NCI-H526 treated with DMSO at 0.1 percent for 48 hours (cell line): ENCODE results near the gene SNX30.

Experiments used
- DNase-seq: peaks from one replicate; lab custom pipeline; 2025; lab: John Stamatoyannopoulos, UW

The SNX30 gene

DNA sequence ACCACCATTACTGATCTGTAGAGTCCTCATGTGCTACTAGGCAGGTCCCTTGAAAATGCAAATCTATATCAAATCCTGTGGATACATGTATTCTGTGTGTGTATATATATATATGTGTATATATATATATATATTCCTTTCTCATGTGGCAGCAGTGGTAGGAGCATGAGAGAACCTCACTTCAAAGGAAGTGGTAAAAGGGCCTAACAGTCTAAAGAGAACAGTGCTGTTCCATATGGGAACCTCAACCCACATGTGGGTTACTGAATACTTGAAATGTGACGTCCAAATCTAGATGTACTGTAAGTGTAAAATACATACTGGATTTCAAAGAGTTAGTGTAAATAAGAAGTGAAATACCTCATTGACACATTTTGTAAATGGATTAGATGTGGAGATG is 134.8 kb downstream of the SNX30 start:
- DNase-seq = no peak

- no peak for DNase-seq
These were observed 135.8 kb downstream of the SNX30 start for GRCh38 chr9:112886351-112886750.

DNA sequence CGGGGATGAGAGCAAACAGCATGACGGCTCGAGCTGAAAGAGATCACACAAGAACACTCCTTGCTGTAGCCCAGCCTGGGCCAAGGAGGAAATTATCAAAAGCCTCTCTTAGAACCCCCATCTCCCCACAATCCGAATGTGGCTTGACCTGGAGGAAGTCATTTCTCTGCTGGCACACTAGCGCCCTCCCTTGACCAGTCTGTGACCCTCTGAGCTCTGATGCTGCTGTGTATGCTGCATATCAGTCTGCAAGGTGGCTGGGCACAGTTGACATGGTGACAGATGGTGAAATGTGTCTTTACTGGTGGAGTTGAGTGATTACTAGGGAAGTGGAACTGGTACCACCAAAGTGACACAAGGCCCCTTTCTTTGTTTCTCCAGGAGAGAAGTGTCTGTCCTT is 136.8 kb downstream of the SNX30 start:
- DNase-seq = no peak

- DNase-seq = no peak
These were observed 139.8 kb downstream of the SNX30 start, which contains the start of gene SLC46A2 for GRCh38 chr9:112890106-112891081. TSS of gene SLC46A2 (minus strand) at chr9:112890876. CDS start at chr9:112890681, 195 bp downstream.

DNA sequence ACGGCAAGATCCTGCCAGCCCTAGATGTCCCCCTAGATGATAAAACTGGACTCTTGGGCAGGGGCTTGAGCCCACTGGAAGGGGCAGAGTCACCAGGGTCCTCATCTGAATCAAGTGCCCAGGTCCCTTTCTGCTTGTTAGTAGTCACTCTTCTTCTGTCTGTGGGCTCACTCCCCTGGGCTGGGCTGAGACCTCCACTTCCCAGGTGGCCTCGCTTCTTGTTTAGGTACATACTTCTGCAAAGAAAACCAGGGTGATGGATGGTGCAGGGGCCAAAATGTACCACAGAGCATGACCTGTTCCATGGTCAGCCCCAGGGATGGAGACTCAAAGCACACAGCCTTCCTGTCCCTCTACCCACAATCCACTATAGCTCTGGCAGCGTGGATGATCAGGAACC is 141.0 kb downstream of the SNX30 start:
- no peak for DNase-seq

DNA sequence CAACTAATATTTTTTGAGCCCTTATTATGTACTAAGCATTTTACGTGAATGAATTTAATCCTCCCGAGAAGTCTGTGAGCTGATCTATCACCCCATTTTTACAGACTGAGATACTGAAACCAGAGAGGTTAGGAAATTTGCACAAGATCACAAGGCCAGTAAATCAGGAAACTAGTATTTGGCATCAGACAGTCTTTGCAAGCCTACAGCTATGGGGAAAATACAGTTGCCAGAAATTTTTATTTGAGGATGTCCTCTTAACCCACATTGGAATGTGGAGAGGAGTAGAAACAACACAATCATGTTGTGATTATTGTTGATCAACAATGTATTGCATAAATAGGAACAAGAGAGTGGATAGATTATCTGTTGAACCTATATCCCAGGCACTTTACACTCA is 142.4 kb downstream of the SNX30 start:
- DNase-seq = no peak

- DNase-seq = no peak
These were observed 143.5 kb downstream of the SNX30 start for GRCh38 chr9:112894041-112894440.

GRCh38 chr9:112894699-112895098 is 144.1 kb downstream of the SNX30 start:
- no peak for DNase-seq

- DNase-seq = no peak
These were observed 145.6 kb downstream of the SNX30 start for GRCh38 chr9:112896131-112896530.

DNA sequence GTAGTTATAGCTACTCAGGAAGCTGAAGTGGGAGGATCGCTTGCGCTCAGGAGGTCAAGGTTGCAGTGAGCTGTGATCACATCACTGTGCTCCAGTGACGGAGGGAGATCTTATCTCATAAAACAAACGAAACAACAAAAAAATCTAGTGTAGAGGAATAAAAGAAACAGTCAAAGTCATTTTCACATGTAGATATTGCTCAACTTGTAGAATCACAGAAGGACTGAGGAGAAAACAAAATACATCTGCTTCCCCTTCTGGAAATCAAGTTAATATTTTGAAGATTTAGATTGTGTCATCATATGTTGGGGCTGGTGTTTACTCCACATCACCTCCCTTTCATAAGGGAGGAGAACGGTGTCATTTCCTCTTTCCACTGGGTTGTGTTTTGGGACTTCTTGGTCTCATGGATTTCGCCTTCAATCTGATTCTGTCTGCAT is 148.3 kb downstream of the SNX30 start:
- no peak for DNase-seq

DNA sequence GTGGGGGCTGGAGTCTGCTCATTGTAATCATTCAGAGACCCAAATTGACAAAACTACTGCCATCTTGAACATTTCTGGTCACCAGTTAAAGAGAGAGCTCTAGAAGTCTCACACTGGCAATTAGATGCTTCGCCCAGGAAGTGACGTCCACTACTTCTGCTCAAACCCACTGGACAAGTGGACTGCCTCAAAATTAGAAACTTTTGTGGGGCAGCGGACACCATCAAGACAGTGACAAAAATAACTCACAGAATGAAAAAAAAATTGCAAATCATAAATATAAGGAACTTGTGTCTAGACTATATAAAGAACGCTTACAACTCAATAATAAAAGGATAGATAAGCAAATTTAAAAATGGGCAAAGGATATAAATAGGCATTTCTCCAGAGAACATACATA is 149.9 kb downstream of the SNX30 start:
- DNase-seq = no peak

DNA sequence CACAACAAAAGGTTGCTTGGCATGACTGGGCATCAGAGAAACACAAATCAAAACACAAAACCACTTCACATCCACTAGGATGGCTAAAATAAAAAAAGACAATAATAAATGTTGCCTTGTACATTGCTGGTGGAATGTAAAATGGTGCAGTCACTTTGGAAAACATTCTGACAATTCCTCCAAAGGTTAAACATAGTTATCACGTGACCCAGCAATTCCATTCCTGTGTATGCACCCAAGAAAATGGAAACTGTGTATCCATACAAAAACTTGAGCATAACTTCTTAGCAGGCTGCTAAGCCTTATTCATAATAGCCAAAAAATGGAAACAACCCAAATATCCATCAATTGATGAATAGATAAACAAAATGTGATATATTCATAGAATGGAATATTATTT is 150.3 kb downstream of the SNX30 start:
- no peak for DNase-seq

DNA sequence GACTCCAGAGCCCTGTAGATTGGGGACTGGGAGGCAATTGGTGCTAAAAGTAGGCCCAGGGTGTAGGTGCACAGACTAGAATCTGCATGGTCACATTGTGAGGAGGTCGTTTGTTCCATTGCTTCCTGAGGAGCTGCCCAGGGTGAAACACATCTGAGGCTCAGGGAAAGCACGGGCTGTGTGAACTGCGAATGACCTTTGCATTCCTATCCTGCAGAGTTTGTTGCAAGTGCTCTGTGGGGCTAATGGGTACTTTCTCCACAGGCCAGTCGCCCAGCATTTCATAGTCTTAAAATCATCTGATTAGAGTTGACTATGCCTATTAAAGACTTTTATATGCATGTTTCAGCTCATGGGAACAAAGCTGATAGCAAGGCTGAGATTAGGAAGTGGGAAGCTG is 154.5 kb downstream of the SNX30 start:
- DNase-seq = no peak

- no peak for DNase-seq
These were observed 161.2 kb downstream of the SNX30 start for GRCh38 chr9:112911736-112912135.

DNA sequence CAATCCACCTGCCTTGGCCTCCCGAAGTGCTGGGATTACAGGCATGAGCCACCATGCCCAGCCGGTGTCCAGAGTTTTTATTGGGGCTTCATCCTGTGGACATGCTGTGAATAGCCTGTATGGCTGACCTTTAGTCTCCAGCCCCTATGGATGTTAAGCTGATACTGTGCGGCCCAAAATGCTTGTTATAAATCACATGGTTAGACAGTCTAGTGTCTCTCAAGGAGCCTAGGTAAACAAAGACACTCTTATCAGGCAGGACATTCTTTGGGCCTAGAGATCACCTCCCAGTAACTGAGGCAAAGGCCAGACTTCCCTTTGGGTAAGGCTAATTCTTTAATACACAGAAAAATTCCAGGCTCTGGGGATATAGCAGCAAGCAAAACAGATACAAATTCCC is 162.1 kb downstream of the SNX30 start:
- DNase-seq = no peak

DNA sequence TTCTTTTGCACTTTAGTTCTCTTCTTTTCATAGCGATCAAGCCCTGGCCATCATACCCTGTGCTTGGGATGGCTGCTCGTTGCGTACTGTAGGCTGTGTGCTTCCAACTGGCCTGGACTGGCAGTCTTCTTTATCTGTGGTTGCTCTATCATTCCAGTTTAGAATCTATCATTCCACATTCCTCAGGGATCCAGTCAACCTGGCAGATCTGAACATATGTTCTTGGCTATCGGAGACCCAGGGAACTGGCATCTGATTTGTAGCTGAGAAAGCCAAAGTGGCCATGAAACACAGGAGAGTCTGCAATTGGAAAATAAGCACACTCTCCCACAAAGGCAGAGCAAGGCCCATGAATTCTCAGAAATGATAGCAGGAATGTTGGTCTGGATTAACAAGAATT is 162.8 kb downstream of the SNX30 start:
- DNase-seq = no peak

DNA sequence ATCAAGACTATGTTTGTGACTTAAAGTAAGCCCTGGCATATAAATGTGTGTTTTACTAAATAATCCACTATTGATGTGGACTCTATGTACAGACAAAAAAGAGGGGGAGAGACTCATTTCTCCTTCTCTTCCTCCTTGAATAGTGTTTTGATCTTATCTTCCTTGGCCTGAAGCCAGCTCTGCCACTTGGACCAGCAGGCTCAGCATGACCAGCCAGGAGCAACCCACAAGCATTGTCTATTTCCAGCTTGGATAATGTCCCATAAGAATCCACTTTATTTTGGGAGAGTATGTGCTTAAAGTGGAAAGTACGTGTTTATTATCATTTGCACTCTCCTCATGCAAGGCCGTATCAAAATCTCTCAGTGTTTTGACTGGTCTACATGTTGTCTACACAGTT is 164.0 kb downstream of the SNX30 start:
- no peak for DNase-seq

DNA sequence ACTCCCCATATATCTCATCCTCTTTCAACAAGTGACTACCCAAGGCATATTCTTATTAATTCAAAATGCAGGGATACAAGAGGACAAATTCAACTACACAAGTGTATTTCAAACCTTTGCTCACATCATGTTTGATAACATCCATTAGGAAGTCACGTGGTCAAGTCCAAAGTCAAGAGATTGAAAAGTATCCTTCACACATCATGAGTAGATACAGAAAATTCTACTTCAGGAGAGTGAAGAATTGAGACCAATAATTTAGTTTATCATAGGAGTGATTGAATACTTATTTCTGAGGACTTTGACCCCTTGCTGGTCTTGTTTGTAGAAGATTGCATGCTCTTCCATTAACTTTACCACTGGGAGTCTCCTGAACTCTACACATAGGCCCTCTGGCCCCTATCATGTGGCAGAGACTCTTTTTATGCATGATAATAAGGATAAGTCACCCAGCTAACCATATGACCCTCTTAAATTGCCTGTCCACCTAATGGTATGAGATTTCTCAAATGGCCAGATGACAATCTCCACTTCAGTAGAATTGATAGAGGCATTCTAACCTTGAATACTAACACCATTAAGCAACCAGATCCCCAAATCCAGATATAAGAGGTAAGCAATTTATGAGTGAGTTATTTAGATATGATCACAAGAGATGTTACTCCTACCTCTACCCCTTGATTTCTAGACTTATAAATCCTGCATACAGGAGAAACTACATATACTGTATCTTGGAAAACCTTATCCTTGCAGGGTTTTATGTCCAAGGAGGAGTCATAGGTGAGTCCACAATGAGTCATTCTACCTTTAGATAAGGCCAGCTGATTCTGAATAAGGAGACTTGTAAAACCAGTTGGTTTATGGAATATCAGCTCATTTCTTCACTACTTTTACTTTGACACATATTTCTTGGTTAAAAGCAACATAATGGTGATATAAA is 166.8 kb downstream of the SNX30 start:
- DNase-seq = no peak

- no peak for DNase-seq
These were observed 167.4 kb downstream of the SNX30 start for GRCh38 chr9:112917987-112918362.

DNA sequence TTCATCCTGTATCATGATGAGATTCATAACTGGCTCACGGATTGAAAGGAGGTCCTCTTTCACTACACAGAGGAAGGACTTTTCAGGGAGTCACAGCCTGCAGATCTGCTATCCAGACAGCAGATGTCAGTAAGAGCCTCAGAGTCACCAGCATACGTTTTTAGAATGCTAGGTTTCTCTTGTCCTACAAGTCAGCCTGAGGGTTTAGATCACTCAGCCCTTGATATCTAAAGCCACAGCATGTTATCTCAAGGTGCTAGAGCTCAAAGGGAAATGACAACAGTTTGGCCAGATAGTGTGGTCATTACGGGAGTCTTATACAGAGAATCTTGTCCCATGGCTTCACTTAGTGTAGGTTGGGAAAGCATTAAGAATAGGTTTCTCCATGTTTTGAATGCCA is 171.0 kb downstream of the SNX30 start:
- DNase-seq = no peak
